ENCODE data around the gene CASP1.

The CASP1 gene

GRCh38 chr11:104991994-104992393 lies 43.0 kb downstream of the CASP1 start:
- Mint-ChIP-seq H3K9me3 (peaks cover 0 to 11% of the 10 kb centered on the region in 2 donors), H3K4me1 (no peaks in the 10 kb centered on the region), H3K27ac (no peak overlapping the region), H3K36me3 (no peaks in the 10 kb centered on the region), H3K4me3 (no peak overlapping the region), H3K27me3 (peaks cover 0 to 6% of the 10 kb centered on the region in 2 donors)
- DNase-seq: no peak
- ATAC-seq (replicated peaks): no peak

- H3K36me3 Mint-ChIP-seq: no peaks in the 10 kb centered on the region
- peaks cover 0 to 5% of the 10 kb centered on the region in 2 donors for H3K9me3 Mint-ChIP-seq
These were observed 50.1 kb downstream of the CASP1 start for GRCh38 chr11:104984808-104985207.

DNA sequence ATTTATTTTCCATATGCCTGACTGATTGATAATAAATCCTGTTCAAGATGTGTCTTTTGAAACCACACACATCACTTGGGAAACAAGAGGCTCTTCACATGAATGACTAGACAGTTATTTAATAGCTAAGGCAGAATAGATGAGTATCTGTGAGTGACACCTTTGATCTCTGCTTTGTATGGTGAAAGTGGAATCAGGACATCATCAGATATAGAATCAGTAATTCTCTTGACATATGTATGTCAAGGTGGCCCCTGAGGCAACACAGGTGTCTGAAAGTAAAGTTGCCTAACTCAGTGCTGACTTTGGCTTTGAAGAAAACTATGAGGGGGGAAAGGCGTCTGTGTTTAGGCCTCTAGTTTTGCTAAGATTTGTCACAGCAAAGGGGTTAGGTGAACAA lies 55.1 kb downstream of the CASP1 start:
- Mint-ChIP-seq H3K4me1 (no peaks in the 10 kb centered on the region), H3K36me3 (no peaks in the 10 kb centered on the region), H3K4me3 (no peak overlapping the region), H3K27ac (no peak overlapping the region), H3K27me3 (no peaks in the 10 kb centered on the region), H3K9me3 (no peaks in the 10 kb centered on the region)
- ATAC-seq (replicated peaks) (no peak), DNase-seq (no peak)

More at GRCh38 chr11:104984808-104985207, 50.1 kb downstream of the CASP1 start:
- H3K27ac Mint-ChIP-seq: no peak overlapping the region
- H3K4me3 Mint-ChIP-seq: no peak overlapping the region
- peaks cover 0 to 6% of the 10 kb centered on the region in 2 donors for H3K27me3 Mint-ChIP-seq
- no peak for DNase-seq
- H3K4me1 Mint-ChIP-seq: no peaks in the 10 kb centered on the region
- ATAC-seq (replicated peaks): no peak

Measured in stimulated activated naive B cell treated with anti-CD40 and anti-IgM and Interleukin-4, amounts not matched to agents 10 μg/mL and 1 μg/mL and 100 μg/mL, for 72 hours (primary cell).